GM23338 (cell line): Measurements from ENCODE around the gene TMEM218. TPM values are rescaled to one million over a fixed set of nuclear protein-coding genes. Genes with fewer than 3 reads are reported as not detected.

Source experiments
- ATAC-seq: fragments of 200-7000 bp; cut with Tn5 transposase; 3 replicates; pipeline ENCODE4 v1.9.1; 2020
- DNase-seq: peaks from one replicate; pipeline ENCODE4 v3.0.0-alpha.2; 2015; ENCODE audit warnings: low spot score
- H2AFZ ChIP-seq: fragments of 200-600 bp; sonication (generic); 2 replicates; pipeline ENCODE4 v1.8.0; 2016; ENCODE audit warnings: antibody characterized with exemption, mild to moderate bottlenecking, moderate library complexity
- H3F3A ChIP-seq: fragments of 200-600 bp; sonication (generic); replicated peaks from 2 replicates; pipeline ENCODE4 v1.8.0; 2017; ENCODE audit warnings: antibody characterized with exemption, mixed run types, low read depth
- H3K27ac ChIP-seq: fragments of 200-600 bp; sonication (generic); 2 replicates; pipeline ENCODE4 v1.6.1; 2016; ENCODE audit warnings: low read depth
- H3K27me3 ChIP-seq: fragments of 200-600 bp; sonication (generic); 2 replicates; pipeline ENCODE4 v1.8.0; 2016; ENCODE audit warnings: mild to moderate bottlenecking, mixed run types, moderate library complexity; ENCODE audit not compliant: insufficient read depth
- H3K36me3 ChIP-seq: fragments of 200-600 bp; sonication (generic); 2 replicates; pipeline ENCODE4 v1.8.0; 2016; ENCODE audit warnings: mild to moderate bottlenecking; ENCODE audit not compliant: insufficient read depth
- H3K4me1 ChIP-seq: fragments of 200-600 bp; sonication (generic); 2 replicates; pipeline ENCODE4 v1.8.0; 2016; ENCODE audit warnings: mild to moderate bottlenecking, moderate library complexity; ENCODE audit not compliant: insufficient read depth
- H3K4me2 ChIP-seq: fragments of 200-600 bp; sonication (generic); 2 replicates; pipeline ENCODE4 v1.7.1; 2017; ENCODE audit warnings: mixed run types
- H3K4me3 ChIP-seq: fragments of 200-600 bp; sonication (generic); 2 replicates; pipeline ENCODE4 v1.6.1; 2016; ENCODE audit warnings: mixed run types
- H3K79me2 ChIP-seq: fragments of 200-600 bp; sonication (generic); replicated peaks from 2 replicates; pipeline ENCODE4 v1.8.0; 2017; ENCODE audit warnings: mild to moderate bottlenecking; ENCODE audit not compliant: insufficient read depth
- H3K9me2 ChIP-seq: fragments of 200-600 bp; sonication (generic); 2 replicates; pipeline ENCODE4 v1.8.0; 2017; ENCODE audit not compliant: insufficient read depth
- H4K20me1 ChIP-seq: fragments of 200-600 bp; sonication (generic); replicated peaks from 2 replicates; pipeline ENCODE4 v1.8.0; 2017; ENCODE audit warnings: mild to moderate bottlenecking; ENCODE audit not compliant: insufficient read depth
- H3K27ac Mint-ChIP-seq: 2 replicates; pipeline ENCODE4 v1.8.0; 2020; ENCODE audit warnings: inconsistent platforms, mild to moderate bottlenecking, moderate library complexity, mixed read lengths
- H3K27me3 Mint-ChIP-seq: 3 replicates; pipeline ENCODE4 v1.8.0; 2022; ENCODE audit warnings: low read depth, mild to moderate bottlenecking, moderate library complexity, mixed read lengths, inconsistent platforms; ENCODE audit not compliant: insufficient read depth, poor library complexity
- H3K36me3 Mint-ChIP-seq: 3 replicates; pipeline ENCODE4 v1.8.0; 2021; ENCODE audit warnings: low read depth, mild to moderate bottlenecking, inconsistent platforms, moderate library complexity, mixed read lengths
- H3K4me1 Mint-ChIP-seq: 3 replicates; pipeline ENCODE4 v1.8.0; 2020; ENCODE audit warnings: mild to moderate bottlenecking, inconsistent platforms, mixed read lengths
- H3K4me3 Mint-ChIP-seq: 3 replicates; pipeline ENCODE4 v1.8.0; 2021; ENCODE audit warnings: moderate library complexity, mild to moderate bottlenecking, inconsistent platforms, mixed read lengths
- H3K9me3 Mint-ChIP-seq: 3 replicates; pipeline ENCODE4 v1.8.0; 2020; ENCODE audit warnings: moderate library complexity, mild to moderate bottlenecking, inconsistent platforms, mixed read lengths
- CREB1 ChIP-seq: fragments of 250-450 bp; sonication (Bioruptor Pico); IDR thresholded peaks from 2 replicates; pipeline ENCODE4 v1.5.0; 2020; ENCODE audit warnings: low read depth, mild to moderate bottlenecking, moderate library complexity
- CTCF ChIP-seq, 2 experiments: fragments of 200-600 bp in 1 of 2; sonication (generic) in 1 of 2; conservative IDR thresholded peaks; 2 replicates each; pipeline versions ENCODE4 v1.5.1 to v1.6.1; 2016 to 2017; ENCODE audit warnings: antibody characterized with exemption in 2 of 2, low read depth in 2 of 2, mild to moderate bottlenecking in 2 of 2, moderate library complexity in 1 of 2
- ETS1 ChIP-seq: IDR thresholded peaks from 2 replicates; pipeline ENCODE4 v1.6.1; 2016; ENCODE audit warnings: antibody characterized with exemption
- EZH2 ChIP-seq: fragments of 200-600 bp; sonication (generic); IDR thresholded peaks from one replicate; pipeline ENCODE4 v1.8.0; 2017; ENCODE audit warnings: antibody characterized with exemption, mild to moderate bottlenecking, low read depth; ENCODE audit not compliant: unreplicated experiment
- EZH2phosphoT487 ChIP-seq: fragments of 200-600 bp; sonication (generic); IDR thresholded peaks from one replicate; pipeline ENCODE4 v1.8.1; 2018; ENCODE audit warnings: antibody characterized with exemption; ENCODE audit not compliant: unreplicated experiment
- JUNB ChIP-seq: IDR thresholded peaks from one replicate; pipeline ENCODE4 v1.6.1; 2016; ENCODE audit warnings: antibody characterized with exemption; ENCODE audit not compliant: unreplicated experiment
- POLR2AphosphoS5 ChIP-seq: IDR thresholded peaks from 2 replicates; pipeline ENCODE4 v1.6.1; 2016; ENCODE audit warnings: antibody characterized with exemption, low read depth
- REST ChIP-seq: IDR thresholded peaks from one replicate; pipeline ENCODE4 v1.6.1; 2018; ENCODE audit warnings: antibody characterized with exemption; ENCODE audit not compliant: unreplicated experiment
- STAT1 ChIP-seq: IDR thresholded peaks from one replicate; pipeline ENCODE4 v1.6.1; 2016; ENCODE audit warnings: antibody characterized with exemption; ENCODE audit not compliant: unreplicated experiment
- ZNF114 ChIP-seq: fragments of 250-450 bp; sonication (Bioruptor Pico); IDR thresholded peaks from 2 replicates; pipeline ENCODE4 v1.5.0; 2020; ENCODE audit warnings: mild to moderate bottlenecking, moderate library complexity
- ZNF331 ChIP-seq: fragments of 250-450 bp; sonication (Bioruptor Pico); IDR thresholded peaks from 2 replicates; pipeline ENCODE4 v1.5.0; 2020; ENCODE audit warnings: low read depth, mild to moderate bottlenecking, moderate library complexity
- polyA plus RNA-seq: library from polyadenylated mRNA; unstranded; fragments of >200 nt; fragmentation: Nextera tagmentation; extraction: Ambion mirVana; gene quantifications from 2 replicates; pipeline ENCODE4 v1.2.1, GENCODE V29; 2016
- total RNA-seq: library from RNA; depleted of rRNA; stranded (reverse); fragments of >200 nt; shearing (Covaris generic); gene quantifications from 2 replicates; pipeline ENCODE4 v1.2.3, GENCODE V29; 2014

The TMEM218 gene
- total and polyA plus RNA-seq, 2 experiments from 2014 or later = 23.7 to 24.2 TPM

GRCh38 chr11:125155767-125156166 lies 44.3 kb upstream of the TMEM218 start:
- Histone ChIP-seq H4K20me1 (no peaks in the 10 kb centered on the region), H3K79me2 (no peaks in the 10 kb centered on the region), H3F3A (no peaks in the 10 kb centered on the region), H3K27me3 (no peaks in the 10 kb centered on the region), H3K4me3 (no peak overlapping the region), H3K27ac (no peak overlapping the region), H2AFZ (no peak overlapping the region), H3K4me2 (no peak overlapping the region), H3K4me1 (peaks cover 9% of the 10 kb centered on the region; the same call in 1 of the 2 replicates), H3K36me3 (no peaks in the 10 kb centered on the region), H3K9me2 (no peaks in the 10 kb centered on the region)
- Mint-ChIP-seq H3K27ac (no peak overlapping the region), H3K4me1 (peaks cover 15% of the 10 kb centered on the region), H3K27me3 (no peaks in the 10 kb centered on the region), H3K9me3 (peaks cover 4% of the 10 kb centered on the region; the same call in 2 of the 3 replicates), H3K36me3 (peaks cover 3% of the 10 kb centered on the region; the same call in 1 of the 3 replicates), H3K4me3 (no peak overlapping the region)
- no peak for ATAC-seq
- no peak for DNase-seq
- TF ChIP-seq REST = no peak
- no peak for TF ChIP-seq STAT1
- TF ChIP-seq CREB1 (CRISPR knock-in tag) = no peak
- TF ChIP-seq ZNF331 (CRISPR knock-in tag) = no peak
- TF ChIP-seq EZH2 = no peak
- no peak for TF ChIP-seq ETS1
- TF ChIP-seq CTCF (conservative IDR thresholded peaks at IDR 0.05; ENCODE audit: low read depth in 2 of 2) = no peak
- TF ChIP-seq EZH2phosphoT487 = no peak
- TF ChIP-seq JUNB = no peak

- H3K27ac Mint-ChIP-seq = no peak overlapping the region
- H3K4me2 ChIP-seq = no peak overlapping the region
- H3K4me3 Mint-ChIP-seq = no peak overlapping the region
- TF ChIP-seq STAT1 = no peak
- TF ChIP-seq ETS1 = no peak
- no peak for TF ChIP-seq EZH2phosphoT487
- no peak for TF ChIP-seq POLR2AphosphoS5
- no peak for TF ChIP-seq CTCF (conservative IDR thresholded peaks at IDR 0.05; ENCODE audit: low read depth in 2 of 2)
- TF ChIP-seq CREB1 (CRISPR knock-in tag) = no peak
- no peak for TF ChIP-seq ZNF114 (CRISPR knock-in tag)
These were observed 43.6 kb upstream of the TMEM218 start for GRCh38 chr11:125155100-125155444.

More at GRCh38 chr11:125155100-125155444, 43.6 kb upstream of the TMEM218 start:
- Histone ChIP-seq H3K4me1 (peaks cover 2% of the 10 kb centered on the region; the same call in 1 of the 2 replicates), H3K27ac (no peak overlapping the region), H3K9me2 (no peaks in the 10 kb centered on the region), H3K4me3 (no peak overlapping the region), H4K20me1 (no peaks in the 10 kb centered on the region), H3F3A (no peaks in the 10 kb centered on the region), H2AFZ (no peak overlapping the region), H3K27me3 (no peaks in the 10 kb centered on the region), H3K36me3 (no peaks in the 10 kb centered on the region), H3K79me2 (no peaks in the 10 kb centered on the region)
- DNase-seq (no peak), ATAC-seq (no peak)
- Mint-ChIP-seq H3K27me3 (no peaks in the 10 kb centered on the region), H3K4me1 (peaks cover 13% of the 10 kb centered on the region; the same call in 2 of the 3 replicates), H3K36me3 (peaks cover 3% of the 10 kb centered on the region; the same call in 1 of the 3 replicates), H3K9me3 (peaks cover 4% of the 10 kb centered on the region; the same call in 2 of the 3 replicates)
